Fibroblast of the aortic adventitia (primary cell): ENCODE measurements around the gene ARFGAP1. TPM values are rescaled to one million over a fixed set of nuclear protein-coding genes. Genes with fewer than 3 reads are reported as not detected.
A peak's percentile ranks its signal among the peaks of the same experiment; 100 is the strongest.

Experiments used
- DNase-seq: peaks from one replicate; pipeline ENCODE4 v3.0.0-alpha.2; 2010; ENCODE audit warnings: low read depth
- H3K4me3 ChIP-seq: 2 replicates; pipeline ENCODE4 v1.5.1; 2011; ENCODE audit warnings: low read depth, mild to moderate bottlenecking, control low read depth, low read length, moderate library complexity
- CTCF ChIP-seq: IDR thresholded peaks from 2 replicates; pipeline ENCODE4 v1.5.1; 2011; ENCODE audit warnings: mild to moderate bottlenecking, low read length, control low read depth, inconsistent platforms; ENCODE audit not compliant: insufficient read depth
- total RNA-seq: library from RNA; depleted of rRNA; stranded (reverse); fragments of >200 nt; gene quantifications from 2 replicates; pipeline ENCODE4 v1.2.3, GENCODE V29; 2012; ENCODE audit warnings: low replicate concordance

ARFGAP1 gene
- total RNA-seq, 1 donor, result 45.5 TPM

DNA sequence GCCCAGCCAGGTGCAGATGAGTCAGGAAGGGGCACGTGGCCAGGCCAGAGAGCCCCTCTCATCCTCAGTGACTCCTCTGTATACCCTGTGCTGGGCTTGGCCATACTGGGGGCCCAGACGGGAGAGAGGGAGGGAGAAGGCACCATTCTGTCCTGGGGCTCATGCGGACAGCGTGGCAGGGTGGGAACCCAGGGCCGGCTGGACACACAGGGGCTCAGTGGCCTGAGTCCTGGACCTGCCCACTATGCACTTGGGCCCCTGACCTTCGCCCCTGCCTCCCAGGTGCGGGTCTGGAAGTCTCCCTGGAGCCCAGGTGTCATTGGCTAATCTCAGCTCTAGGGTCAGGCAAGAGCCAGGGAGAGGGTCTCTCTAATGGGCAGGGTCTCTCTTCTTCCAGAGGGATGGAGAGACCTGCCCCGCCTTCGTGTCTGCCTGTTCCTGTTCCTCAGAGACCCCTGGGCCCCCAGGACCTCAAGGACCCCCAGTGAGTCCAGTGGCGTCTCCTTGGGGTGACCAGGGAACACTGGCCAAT is 48.1 kb downstream of the ARFGAP1 start:
- no peak for TF ChIP-seq CTCF
- DNase-seq, result no peak
- H3K4me3 ChIP-seq, result no peak overlapping the region

- peak; percentile 20 for DNase-seq
- TF ChIP-seq CTCF, result no peak
- H3K4me3 ChIP-seq, result no peak overlapping the region
Measured at GRCh38 chr20:63321148-63321831, 48.7 kb downstream of the ARFGAP1 start.

DNA sequence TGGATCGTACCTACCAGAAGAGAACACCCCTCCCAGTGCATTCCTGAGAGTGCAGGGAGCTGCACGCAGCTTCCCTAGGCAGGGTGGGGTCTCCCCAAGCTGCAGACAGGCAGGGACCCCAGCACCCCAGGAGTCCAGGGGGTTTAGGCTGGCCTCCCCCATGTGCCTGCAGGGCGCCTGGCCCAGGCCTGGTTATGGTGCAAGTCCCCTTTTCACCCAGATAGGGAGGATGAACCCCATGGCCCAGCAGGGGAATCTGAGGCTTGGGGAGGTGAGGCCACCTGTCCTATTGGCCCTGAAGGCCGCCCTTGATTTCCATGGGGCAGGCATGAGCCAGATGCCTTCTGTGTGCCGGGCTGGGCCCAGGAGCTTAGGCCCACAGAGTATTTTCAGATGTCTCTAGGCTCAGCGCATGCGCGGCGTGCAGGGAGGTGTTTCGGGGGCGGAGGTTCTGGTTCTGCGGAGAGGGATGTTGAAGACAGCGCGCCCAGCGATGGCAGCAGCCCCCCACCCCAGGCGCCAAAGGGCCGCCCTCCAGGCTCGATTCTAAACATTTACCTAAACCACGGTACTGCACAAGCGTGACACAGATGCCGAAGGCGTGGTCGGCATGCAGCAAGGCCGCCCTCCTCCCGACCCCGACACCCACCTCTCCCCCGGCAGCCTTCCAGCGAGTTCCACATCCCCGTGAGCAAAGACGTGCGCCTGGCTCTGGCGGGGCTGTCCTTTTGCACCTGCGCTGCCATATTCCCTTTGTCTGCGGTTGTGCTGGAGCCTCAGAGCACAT is 49.7 kb downstream of the ARFGAP1 start:
- no peak overlapping the region for H3K4me3 ChIP-seq
- DNase-seq, result no peak
- TF ChIP-seq CTCF, result no peak

GRCh38 chr20:63322933-63323273 is 50.3 kb downstream of the ARFGAP1 start:
- DNase-seq, result no peak
- no peak for TF ChIP-seq CTCF

GRCh38 chr20:63323357-63323981 is 50.9 kb downstream of the ARFGAP1 start:
- DNase-seq, result no peak
- H3K4me3 ChIP-seq, result no peak overlapping the region
- no peak for TF ChIP-seq CTCF

More at GRCh38 chr20:63322933-63323273, 50.3 kb downstream of the ARFGAP1 start:
- H3K4me3 ChIP-seq, result no peak overlapping the region

GRCh38 chr20:63325021-63325471 is 52.4 kb downstream of the ARFGAP1 start:
- no peak for TF ChIP-seq CTCF

More at GRCh38 chr20:63325021-63325471, 52.4 kb downstream of the ARFGAP1 start:
- DNase-seq, result no peak
- no peak overlapping the region for H3K4me3 ChIP-seq
